Embryonic facial prominence (tissue), 1 donor: ENCODE results near the gene RPH3AL.
"Not testable (repeated sequence)": the region's sequence is repeated elsewhere in the genome, so short reads cannot be mapped to it uniquely, and the experiment has no call there.

Source experiments
- DNase-seq: peaks from one replicate; pipeline ENCODE4 v3.0.0-alpha.2; 2016; ENCODE audit errors: extremely low spot score

Gene RPH3AL

DNA sequence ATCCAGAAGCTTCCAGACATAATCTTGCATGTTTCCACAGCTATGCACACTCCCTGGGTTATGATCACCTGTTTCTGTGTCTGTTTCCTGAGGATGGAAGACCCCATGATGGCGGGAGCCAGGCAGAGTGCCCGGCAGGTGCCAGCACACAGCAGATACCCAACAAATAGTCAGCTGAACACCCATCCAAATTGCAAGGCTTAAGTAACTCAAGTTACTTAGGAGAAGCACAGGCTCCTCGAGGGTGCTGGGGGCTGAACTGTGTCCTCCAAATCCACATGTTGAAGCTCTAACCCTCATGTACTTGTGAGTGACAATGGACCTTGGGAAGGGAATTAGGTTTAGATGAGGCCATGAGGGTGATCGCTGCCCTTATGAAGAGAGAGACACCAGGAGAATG, 91.7 kb downstream of the RPH3AL start:
- DNase-seq: no peak

- no peak for DNase-seq
These were observed 92.4 kb downstream of the RPH3AL start for GRCh38 chr17:260031-260791.

GRCh38 chr17:259341-259976, 93.1 kb downstream of the RPH3AL start:
- DNase-seq: no peak

- DNase-seq: no peak
These were observed 93.7 kb downstream of the RPH3AL start for GRCh38 chr17:258906-259305.

DNA sequence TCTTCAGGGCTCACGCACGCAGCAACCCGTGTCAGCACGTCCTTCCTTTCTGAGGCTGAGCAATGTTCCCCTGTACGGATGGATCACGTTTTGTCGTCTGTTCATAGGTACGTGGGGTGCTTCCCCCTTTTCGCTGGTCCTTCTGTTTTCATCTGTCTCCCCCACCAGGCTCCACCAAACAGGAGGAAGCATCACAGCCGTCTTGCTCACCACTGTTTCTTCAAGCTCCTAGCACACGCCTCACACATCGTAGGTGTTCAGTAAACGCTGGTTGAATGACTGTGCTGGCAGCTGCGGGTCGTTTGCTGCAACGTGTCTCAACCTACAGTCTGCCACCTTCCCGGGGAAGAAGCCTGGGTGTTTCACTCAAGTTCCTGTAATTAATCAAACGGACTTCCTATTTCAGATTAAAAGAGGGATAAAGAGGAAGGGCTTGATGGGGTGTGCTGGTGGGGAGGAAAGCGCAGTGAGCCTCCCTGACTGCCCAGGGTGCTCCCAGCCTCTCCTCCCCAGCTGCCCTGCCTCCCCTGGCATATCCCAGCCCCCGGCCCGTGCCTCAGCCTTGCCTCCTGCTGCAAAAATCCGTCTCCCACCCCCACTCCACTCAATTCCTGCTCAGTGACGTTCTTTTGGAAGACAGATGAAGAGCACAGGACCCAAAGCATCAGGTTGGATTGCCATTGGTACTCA, 94.4 kb downstream of the RPH3AL start:
- DNase-seq: no peak

- DNase-seq: no peak
These were observed 99.3 kb downstream of the RPH3AL start for GRCh38 chr17:253091-253846.

GRCh38 chr17:252456-252855, 100.2 kb downstream of the RPH3AL start:
- no peak for DNase-seq

DNA sequence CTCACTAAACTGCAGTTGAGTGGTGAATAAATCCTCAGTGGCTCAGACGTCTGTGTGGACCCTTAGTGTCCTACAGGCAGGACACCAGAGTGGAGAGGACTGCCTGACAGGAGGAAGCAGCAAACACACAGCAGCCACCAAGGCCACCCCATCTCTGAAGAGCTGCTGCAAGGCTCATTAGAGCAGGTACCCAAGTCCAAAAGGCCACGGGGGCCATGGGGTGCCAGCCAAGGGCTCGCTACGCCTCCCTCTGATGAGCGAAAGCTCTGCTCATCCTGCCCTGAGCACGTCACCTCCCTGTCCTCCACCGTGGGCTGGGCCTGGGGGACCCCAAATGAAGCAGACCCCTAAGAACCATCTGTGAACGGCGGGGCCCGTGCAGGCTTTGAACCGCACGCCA, 101.1 kb downstream of the RPH3AL start:
- DNase-seq: no peak

- DNase-seq: no peak
These were observed 101.9 kb downstream of the RPH3AL start for GRCh38 chr17:250487-251300.

DNA sequence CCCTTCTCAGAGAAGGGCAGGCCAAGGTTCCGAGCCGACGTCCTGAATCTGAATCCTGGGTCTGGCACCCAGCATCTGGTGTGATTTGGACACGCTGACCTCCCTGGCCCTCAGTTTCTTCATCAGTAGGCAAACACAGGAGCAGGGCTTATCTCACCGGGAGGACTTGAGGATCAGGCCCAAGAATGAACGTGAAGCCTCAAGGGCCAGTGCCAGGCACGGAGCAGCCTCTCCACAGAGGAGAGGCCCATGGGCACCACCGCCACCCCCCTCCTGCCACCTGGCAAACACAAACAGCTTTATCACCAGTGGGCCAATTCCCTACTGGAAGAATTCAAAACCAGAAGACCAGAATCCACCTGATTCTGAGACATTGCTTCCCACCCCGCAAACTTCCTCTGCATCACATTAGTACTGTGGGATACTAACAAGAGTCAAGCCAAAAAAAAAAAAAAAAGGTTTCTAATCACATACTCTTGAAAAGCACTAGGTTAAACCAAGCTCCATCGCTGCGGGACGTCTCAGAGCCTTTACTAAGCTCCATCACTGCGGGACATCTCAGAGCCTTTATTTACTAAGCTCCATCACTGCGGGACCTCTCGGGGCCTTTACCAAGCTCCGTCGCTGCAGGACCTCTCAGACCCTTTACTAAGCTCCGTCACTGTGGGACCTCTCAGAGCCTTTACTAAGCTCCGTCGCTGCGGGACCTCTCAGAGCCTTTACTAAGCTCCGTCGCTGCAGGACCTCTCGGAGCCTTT, 103.2 kb downstream of the RPH3AL start:
- no peak for DNase-seq

DNA sequence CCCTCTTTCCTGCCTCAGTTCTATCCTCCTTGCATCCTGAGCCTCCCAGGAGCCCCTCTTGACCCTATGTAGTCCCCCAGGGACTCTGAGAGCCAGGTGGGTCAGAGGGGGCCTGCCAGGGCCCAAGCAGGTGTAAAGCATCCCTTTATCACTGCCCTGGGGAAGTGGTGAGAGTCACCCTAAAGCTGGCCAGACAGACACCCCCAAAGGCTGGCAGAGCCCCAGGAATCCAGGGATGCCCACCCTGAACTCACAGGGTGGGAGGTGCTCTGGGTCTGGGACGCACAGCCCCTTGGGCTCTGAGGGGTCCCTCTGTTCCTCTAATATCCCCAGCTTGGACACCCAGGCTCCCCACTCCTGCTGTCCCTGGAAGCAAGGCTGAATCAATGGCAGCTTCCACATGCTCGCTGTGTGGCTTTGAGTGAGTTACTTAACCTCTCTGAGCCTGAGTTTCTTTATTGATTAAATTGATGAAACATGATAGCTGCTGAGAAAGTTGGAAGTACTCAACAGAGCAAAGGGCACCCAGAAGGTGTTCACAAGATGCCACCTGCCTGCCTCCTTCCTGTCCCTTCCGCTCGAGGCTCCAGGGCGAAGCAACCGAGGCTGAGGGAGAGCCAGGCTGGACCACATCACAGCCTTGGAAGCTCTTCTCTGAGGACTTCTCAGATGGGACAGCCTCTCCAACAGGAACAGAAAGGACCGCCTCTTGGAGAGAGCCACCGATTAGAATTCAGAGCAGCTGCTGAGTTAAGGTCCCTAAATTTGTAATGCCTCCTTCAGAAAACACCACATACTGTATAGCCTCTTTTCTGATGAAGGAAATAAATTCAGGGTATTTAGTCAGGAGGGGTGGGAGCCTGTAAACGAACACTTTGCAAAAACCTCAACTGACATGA, 104.0 kb downstream of the RPH3AL start:
- DNase-seq: no peak

GRCh38 chr17:247767-248166, 104.8 kb downstream of the RPH3AL start:
- DNase-seq: no peak

DNA sequence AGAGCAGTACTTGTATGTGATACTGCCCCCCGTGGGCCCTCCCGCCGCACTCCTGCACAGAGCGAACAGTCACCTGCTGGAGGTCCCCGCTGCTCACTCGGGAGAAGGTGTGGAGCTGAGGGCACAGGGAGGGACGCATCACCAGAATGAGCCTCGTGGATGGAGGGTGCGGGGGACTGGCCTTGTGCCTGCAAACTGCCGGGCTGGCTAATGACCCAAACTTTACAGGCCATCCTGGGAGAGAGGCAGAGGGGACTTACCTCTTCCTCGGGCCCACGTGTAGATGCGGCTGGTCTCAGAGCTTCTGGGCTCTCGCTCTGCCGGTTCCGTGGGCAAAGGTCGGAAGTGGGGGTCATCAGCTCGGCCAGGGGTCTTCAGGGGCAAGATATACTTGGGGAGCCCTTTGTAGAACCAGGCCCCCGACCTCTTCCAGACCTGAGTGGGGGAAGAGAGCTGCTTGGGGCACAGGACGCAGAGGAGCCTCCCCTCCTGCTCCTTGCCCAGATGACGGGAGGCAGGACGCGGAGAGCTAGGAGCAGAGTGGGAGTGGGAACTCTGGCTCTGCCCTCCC, 105.7 kb downstream of the RPH3AL start:
- DNase-seq: no peak

DNA sequence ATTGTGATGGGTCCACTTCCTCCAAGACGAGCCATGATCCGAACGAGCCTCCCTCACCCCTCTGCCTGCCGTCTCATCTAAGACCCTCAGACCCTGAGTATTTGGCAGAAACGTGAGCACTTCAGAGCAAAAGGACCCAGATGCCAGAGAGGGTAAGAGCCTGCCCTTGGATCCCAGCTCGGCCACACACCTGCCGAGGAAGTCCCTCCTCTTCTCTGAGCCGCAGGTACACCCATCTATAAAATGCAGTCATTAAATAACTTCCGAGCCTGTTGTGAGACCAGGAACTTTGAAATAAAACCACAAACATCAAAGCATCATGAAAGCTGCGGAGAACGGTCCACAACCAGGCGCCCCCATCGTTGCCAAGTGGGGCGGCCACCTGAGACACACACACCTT, 106.4 kb downstream of the RPH3AL start:
- DNase-seq: no peak

DNA sequence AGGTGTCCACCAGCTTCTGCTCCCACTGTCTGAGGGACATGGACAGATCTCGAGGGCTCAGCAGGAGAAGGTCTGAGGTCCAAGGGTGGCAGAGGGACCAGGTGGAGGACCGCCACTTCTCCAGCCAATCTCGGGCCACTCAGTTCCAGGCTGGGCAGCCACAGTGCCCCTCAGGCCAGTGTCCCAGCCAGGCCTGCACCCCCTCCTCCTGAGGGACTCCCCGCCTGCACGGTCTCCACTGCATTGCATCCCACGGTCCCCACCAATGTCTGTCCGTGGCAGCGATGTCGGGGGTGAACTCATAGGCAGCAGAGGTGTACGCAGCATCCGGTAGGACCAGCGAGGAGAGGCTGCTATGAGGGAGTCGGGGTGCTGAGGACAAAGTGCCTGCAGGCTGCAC, 107.0 kb downstream of the RPH3AL start:
- DNase-seq: no peak

GRCh38 chr17:245020-245419, 107.6 kb downstream of the RPH3AL start:
- no peak for DNase-seq

GRCh38 chr17:243924-244323, 108.7 kb downstream of the RPH3AL start:
- DNase-seq: not testable (repeated sequence)

DNA sequence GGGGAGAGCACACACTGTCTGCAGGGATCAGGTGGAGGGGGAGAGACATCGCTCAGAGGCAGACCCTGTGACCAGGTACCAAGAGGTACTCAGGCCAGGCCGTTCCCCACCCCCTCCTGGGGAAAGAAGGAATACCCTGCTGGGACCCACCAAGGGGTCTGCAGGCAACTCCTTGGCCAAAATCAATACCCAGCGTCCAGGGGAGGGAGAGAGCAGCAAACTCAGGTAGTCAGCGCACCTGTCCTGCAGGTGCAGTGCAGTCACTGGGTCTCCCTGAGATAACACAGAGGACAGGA, 113.7 kb downstream of the RPH3AL start:
- no peak for DNase-seq
